HL-60 (cell line): ENCODE results near the gene RPAP2.

Experiments
- DNase-seq, 2 experiments: peaks; one replicate each; pipeline ENCODE4 v3.0.0-alpha.2; 2010 to 2020; ENCODE audit warnings: low read depth in 1 of 2, low spot score in 1 of 2
- H3K27ac ChIP-seq: fragments of 250-450 bp; sonication (Bioruptor Pico); replicated peaks from 2 replicates; pipeline ENCODE4 v1.5.1; 2020; ENCODE audit warnings: mild to moderate bottlenecking, moderate library complexity
- H3K27me3 ChIP-seq: fragments of 250-450 bp; sonication (Bioruptor Pico); 2 replicates; pipeline ENCODE4 v1.5.1; 2021; ENCODE audit warnings: mild to moderate bottlenecking, moderate library complexity; ENCODE audit not compliant: insufficient read depth, poor library complexity, severe bottlenecking
- H3K4me3 ChIP-seq: replicated peaks from 2 replicates; pipeline ENCODE4 v1.5.1; 2011; ENCODE audit warnings: mild to moderate bottlenecking, control low read depth, low read length; ENCODE audit not compliant: insufficient read depth
- GABPA ChIP-seq: IDR thresholded peaks from 2 replicates; pipeline ENCODE4 v1.6.1; 2012; ENCODE audit warnings: low read depth
- POLR2AphosphoS5 ChIP-seq: IDR thresholded peaks from 2 replicates; pipeline ENCODE4 v1.6.1; 2012; ENCODE audit warnings: low read depth
- SPI1 ChIP-seq: IDR thresholded peaks from 2 replicates; pipeline ENCODE4 v1.6.1; 2012; ENCODE audit warnings: low read depth, mild to moderate bottlenecking, borderline replicate concordance
- TF ChIP-seq, protein P1 (sequence below): IDR thresholded peaks from one replicate; pipeline ENCODE4 v1.5.1; 2011; ENCODE audit warnings: low read length, control low read depth, inconsistent platforms; ENCODE audit not compliant: insufficient read depth
- TF ChIP-seq, protein P2 (sequence below): IDR thresholded peaks from 2 replicates; pipeline ENCODE4 v1.6.1; 2012; ENCODE audit warnings: low read depth; ENCODE audit not compliant: insufficient replicate concordance

RPAP2 gene

DNA sequence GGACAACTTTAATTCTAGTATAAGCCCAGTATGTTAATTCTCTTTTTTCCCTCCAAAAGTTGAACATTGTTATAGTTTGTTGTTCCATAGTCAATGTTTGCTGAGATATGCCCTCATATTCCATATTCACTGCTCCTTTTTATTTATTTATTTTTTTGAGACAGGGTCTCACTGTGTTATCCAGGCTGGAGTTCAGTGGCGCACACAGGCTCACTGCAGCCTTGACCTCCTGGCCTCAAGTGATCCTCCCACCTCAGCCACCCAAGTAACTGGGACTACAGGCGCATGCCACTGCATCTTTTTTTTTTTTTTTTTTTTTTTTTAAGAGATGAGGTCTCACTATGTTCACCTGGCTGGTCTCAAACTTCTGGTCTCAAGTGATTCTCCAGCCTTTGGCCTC, 149.1 kb downstream of the RPAP2 start:
- no peak for DNase-seq
- Histone ChIP-seq H3K27me3 (no peaks in the 10 kb centered on the region), H3K4me3 (no peak overlapping the region), H3K27ac (no peak overlapping the region)
- TF ChIP-seq, protein P1, sequence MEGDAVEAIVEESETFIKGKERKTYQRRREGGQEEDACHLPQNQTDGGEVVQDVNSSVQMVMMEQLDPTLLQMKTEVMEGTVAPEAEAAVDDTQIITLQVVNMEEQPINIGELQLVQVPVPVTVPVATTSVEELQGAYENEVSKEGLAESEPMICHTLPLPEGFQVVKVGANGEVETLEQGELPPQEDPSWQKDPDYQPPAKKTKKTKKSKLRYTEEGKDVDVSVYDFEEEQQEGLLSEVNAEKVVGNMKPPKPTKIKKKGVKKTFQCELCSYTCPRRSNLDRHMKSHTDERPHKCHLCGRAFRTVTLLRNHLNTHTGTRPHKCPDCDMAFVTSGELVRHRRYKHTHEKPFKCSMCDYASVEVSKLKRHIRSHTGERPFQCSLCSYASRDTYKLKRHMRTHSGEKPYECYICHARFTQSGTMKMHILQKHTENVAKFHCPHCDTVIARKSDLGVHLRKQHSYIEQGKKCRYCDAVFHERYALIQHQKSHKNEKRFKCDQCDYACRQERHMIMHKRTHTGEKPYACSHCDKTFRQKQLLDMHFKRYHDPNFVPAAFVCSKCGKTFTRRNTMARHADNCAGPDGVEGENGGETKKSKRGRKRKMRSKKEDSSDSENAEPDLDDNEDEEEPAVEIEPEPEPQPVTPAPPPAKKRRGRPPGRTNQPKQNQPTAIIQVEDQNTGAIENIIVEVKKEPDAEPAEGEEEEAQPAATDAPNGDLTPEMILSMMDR, result no peak
- no peak for TF ChIP-seq GABPA
- TF ChIP-seq POLR2AphosphoS5, result no peak
- no peak for TF ChIP-seq SPI1
- TF ChIP-seq, protein P2, sequence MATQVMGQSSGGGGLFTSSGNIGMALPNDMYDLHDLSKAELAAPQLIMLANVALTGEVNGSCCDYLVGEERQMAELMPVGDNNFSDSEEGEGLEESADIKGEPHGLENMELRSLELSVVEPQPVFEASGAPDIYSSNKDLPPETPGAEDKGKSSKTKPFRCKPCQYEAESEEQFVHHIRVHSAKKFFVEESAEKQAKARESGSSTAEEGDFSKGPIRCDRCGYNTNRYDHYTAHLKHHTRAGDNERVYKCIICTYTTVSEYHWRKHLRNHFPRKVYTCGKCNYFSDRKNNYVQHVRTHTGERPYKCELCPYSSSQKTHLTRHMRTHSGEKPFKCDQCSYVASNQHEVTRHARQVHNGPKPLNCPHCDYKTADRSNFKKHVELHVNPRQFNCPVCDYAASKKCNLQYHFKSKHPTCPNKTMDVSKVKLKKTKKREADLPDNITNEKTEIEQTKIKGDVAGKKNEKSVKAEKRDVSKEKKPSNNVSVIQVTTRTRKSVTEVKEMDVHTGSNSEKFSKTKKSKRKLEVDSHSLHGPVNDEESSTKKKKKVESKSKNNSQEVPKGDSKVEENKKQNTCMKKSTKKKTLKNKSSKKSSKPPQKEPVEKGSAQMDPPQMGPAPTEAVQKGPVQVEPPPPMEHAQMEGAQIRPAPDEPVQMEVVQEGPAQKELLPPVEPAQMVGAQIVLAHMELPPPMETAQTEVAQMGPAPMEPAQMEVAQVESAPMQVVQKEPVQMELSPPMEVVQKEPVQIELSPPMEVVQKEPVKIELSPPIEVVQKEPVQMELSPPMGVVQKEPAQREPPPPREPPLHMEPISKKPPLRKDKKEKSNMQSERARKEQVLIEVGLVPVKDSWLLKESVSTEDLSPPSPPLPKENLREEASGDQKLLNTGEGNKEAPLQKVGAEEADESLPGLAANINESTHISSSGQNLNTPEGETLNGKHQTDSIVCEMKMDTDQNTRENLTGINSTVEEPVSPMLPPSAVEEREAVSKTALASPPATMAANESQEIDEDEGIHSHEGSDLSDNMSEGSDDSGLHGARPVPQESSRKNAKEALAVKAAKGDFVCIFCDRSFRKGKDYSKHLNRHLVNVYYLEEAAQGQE, result no peak
